ENCODE measurements around the gene GEN1.

Gene GEN1

DNA sequence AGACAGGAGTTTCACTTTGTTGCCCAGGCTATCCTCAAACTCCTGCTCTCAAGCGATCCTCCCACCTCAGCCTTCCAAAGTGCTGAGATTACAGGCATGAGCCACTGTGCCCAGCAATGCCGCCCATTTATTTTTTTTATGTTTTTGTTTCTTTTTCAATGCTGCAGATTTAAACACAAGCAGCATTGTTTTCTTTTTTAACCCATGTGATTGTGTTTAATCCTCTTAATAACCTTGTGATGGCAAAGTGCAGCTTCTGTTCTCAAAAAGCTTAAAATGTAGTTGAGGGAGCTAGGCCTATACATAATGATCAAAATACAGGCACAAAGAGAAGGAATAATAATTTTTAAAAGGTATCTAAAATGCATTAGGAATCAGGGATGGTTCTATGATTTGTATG, 73.8 kb downstream of the GEN1 start:
- DNase-seq = no peak

DNA sequence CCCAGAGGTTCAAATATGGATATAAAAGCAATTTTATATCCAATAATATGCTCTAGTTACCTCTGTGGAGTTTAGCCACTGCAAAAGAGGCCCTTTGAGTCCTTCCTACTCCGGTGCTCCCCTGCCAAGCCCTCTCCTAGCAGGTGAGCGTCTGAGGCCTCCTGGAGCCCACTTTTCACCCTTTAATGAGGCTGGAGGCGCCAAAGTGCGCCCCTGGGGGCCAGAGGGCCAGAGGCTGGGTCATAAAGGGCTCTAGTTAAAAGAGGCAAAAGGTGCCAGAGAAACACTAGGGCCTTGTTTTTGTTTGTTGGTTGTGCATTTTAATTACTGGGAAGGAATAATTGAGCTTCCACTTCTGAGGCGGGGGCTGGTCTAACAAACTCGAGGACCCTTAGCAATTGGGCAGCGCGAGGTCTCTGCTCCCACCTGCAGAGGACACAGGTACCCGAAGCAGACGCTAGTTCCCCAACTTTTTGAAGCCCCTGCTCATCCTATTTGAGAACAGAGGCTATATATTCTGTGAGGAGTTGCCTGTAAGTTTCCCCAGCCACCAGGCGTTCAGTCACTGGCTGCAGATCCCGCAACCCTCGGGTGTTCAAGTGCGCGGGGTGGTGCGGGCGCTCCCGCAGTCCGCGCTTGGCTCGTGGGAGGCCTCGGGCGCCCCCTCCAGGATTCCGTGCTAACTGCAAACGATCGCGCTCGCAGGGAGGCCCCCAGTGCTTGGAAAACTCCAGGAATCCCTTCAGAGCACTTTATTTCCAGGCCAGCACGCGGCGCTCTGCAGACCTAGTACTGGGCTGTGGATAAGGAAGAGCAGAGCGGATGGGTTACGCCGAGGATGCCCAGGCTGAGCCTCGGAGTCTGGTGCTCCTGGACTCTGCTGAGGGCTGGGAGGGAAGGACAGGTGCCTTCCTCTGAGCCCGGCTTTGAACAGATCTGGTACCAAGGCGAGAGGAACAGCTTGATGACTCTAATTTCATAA, 76.4 kb downstream of the GEN1 start:
- DNase-seq = peak; percentile 74

DNA sequence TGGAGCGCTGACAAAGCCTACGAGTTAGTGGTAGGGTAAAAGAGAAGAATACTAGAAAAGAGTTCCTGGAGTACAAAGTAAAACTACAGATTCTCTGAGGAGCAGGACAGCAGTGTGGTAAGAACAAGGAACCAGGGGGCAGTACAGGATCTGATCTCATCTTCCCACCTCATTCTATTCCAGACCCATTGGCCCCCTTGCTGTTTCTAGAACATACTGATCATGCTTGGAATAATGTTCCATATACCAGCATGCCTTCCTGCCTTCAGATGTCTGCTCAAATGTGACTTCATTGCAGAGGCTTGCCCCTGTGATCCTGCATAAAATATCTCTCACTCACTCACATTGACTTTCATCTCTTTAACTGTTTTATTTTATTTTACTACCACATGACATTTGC, 81.6 kb downstream of the GEN1 start:
- no peak for DNase-seq
